RWPE2 (cell line): ENCODE results near the gene EIF3A.
A peak's percentile ranks its signal among the peaks of the same experiment; 100 is the strongest.

Source experiments
- ATAC-seq: fragments of 200-7000 bp; cut with Tn5 transposase; 3 replicates; pipeline ENCODE4 v1.9.1; 2021; ENCODE audit warnings: low read depth
- DNase-seq: peaks from one replicate; pipeline ENCODE4 v3.0.0-alpha.2; 2020; ENCODE audit warnings: low spot score
- H3K27ac ChIP-seq: fragments of 450-650 bp; 2 replicates; pipeline ENCODE4 v1.5.1; 2017; ENCODE audit warnings: mild to moderate bottlenecking; ENCODE audit not compliant: poor library complexity, severe bottlenecking
- H3K27me3 ChIP-seq: fragments of 250-450 bp; sonication (Bioruptor Pico); 2 replicates; pipeline ENCODE4 v1.5.1; 2021; ENCODE audit warnings: mild to moderate bottlenecking, moderate library complexity; ENCODE audit not compliant: insufficient read depth, poor library complexity, severe bottlenecking
- H3K36me3 ChIP-seq: fragments of 250-450 bp; sonication (Bioruptor Pico); 2 replicates; pipeline ENCODE4 v1.5.1; 2020; ENCODE audit warnings: low read depth, mild to moderate bottlenecking, moderate library complexity
- H3K4me1 ChIP-seq: fragments of 250-450 bp; sonication (Bioruptor Pico); 2 replicates; pipeline ENCODE4 v1.5.1; 2021; ENCODE audit warnings: mild to moderate bottlenecking, moderate library complexity; ENCODE audit not compliant: insufficient read depth, poor library complexity, severe bottlenecking
- H3K4me3 ChIP-seq: fragments of 250-450 bp; sonication (Bioruptor Pico); 2 replicates; pipeline ENCODE4 v1.5.1; 2021; ENCODE audit warnings: mild to moderate bottlenecking, moderate library complexity; ENCODE audit not compliant: severe bottlenecking
- H3K9me3 ChIP-seq: fragments of 250-450 bp; sonication (Bioruptor Pico); 2 replicates; pipeline ENCODE4 v1.5.1; 2021; ENCODE audit warnings: mild to moderate bottlenecking, moderate library complexity; ENCODE audit not compliant: severe bottlenecking
- TF ChIP-seq, protein P1 (sequence below): fragments of 450-650 bp; IDR thresholded peaks from one replicate; pipeline ENCODE4 v1.5.1; 2017; ENCODE audit warnings: mild to moderate bottlenecking, moderate library complexity; ENCODE audit not compliant: poor library complexity, severe bottlenecking

Gene EIF3A

DNA sequence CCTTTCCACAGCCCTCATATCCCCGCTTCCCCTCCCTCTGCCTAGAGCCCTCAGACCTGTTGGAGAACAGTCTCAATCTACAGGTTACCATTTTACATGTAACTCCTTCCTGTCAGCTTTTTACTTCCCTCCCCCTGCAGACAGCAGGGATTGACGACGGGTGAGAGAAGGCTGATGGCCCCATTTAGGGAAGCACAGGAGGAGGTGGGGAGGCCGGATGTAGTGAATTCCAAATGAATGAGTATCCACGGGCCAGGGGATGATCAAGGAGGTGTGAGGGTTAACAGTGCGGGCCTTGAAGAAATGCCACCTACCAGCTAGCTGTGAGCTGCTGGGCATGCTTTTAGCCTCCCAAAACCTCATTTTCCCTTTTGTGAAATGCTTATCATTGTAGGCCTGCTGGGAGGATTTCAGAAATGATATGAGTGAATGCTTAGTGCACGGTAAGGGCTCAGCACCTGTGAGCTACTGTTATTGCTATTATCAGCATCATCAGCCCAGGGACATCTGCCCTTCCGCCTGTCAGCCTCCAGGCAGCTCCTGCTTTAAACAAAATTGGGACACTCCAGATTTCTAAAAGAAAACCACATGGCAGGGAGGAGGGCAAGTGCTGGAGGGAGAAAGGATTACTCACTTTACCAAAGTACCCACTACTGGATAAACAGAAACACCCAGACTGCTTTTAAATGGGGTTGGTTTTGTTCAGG lies 57.6 kb downstream of the EIF3A start:
- Histone ChIP-seq H3K27ac (peak overlapping the region; percentile 66), H3K9me3 (no peaks in the 10 kb centered on the region), H3K4me3 (no peak overlapping the region), H3K36me3 (no peaks in the 10 kb centered on the region), H3K4me1 (peaks cover 38% of the 10 kb centered on the region), H3K27me3 (no peaks in the 10 kb centered on the region)
- peak; percentile 79 for ATAC-seq
- TF ChIP-seq, protein P1, sequence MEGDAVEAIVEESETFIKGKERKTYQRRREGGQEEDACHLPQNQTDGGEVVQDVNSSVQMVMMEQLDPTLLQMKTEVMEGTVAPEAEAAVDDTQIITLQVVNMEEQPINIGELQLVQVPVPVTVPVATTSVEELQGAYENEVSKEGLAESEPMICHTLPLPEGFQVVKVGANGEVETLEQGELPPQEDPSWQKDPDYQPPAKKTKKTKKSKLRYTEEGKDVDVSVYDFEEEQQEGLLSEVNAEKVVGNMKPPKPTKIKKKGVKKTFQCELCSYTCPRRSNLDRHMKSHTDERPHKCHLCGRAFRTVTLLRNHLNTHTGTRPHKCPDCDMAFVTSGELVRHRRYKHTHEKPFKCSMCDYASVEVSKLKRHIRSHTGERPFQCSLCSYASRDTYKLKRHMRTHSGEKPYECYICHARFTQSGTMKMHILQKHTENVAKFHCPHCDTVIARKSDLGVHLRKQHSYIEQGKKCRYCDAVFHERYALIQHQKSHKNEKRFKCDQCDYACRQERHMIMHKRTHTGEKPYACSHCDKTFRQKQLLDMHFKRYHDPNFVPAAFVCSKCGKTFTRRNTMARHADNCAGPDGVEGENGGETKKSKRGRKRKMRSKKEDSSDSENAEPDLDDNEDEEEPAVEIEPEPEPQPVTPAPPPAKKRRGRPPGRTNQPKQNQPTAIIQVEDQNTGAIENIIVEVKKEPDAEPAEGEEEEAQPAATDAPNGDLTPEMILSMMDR: no peak
- DNase-seq: no peak

DNA sequence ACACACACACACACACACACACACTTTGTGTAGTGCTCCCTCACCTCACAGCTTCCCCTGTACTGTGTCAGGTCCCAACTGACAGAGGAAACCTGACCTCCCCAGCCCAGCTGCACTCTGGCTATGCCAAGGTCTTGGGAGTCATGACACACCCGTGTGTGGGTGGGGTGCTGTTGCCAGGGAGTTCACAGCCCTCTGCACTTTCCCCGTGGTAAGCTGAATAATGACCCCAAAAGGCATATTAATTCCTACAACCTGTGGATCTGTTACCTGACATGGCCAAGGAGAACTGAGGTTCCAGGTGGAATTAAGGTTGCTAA lies 60.0 kb downstream of the EIF3A start:
- peak; percentile 60 for ATAC-seq

DNA sequence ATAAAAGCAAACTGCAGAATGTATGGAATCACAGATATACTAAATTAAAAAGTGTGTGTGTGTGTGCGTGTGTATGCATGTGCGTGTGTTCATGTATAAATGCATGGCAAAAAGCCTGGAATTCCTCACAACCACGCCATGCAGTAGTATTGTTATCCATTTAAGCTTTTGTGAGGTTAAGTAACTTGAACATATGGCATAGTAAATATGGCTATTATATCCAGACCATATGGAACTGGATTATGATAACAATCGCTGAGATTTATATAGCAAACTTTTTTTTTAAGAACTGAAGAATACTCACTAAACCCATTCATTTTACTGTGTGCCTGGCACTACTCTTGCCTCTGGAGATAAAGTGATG lies 73.4 kb downstream of the EIF3A start:
- DNase-seq (no peak), ATAC-seq (peak; percentile 18)
- no peak overlapping the region for H3K4me3 ChIP-seq
- H3K4me1 ChIP-seq: peaks cover 37% of the 10 kb centered on the region
- no peaks in the 10 kb centered on the region for H3K9me3 ChIP-seq
- H3K27ac ChIP-seq: peak overlapping the region; percentile 47
- TF ChIP-seq, protein P1: no peak
- H3K36me3 ChIP-seq: no peaks in the 10 kb centered on the region
- no peaks in the 10 kb centered on the region for H3K27me3 ChIP-seq

More for the DNA sequence above, 60.0 kb downstream of the EIF3A start:
- Histone ChIP-seq H3K9me3 (no peaks in the 10 kb centered on the region), H3K36me3 (no peaks in the 10 kb centered on the region), H3K4me3 (no peak overlapping the region), H3K4me1 (peaks cover 36% of the 10 kb centered on the region), H3K27me3 (no peaks in the 10 kb centered on the region), H3K27ac (no peak overlapping the region)
- TF ChIP-seq, protein P1: no peak
- DNase-seq: no peak

DNA sequence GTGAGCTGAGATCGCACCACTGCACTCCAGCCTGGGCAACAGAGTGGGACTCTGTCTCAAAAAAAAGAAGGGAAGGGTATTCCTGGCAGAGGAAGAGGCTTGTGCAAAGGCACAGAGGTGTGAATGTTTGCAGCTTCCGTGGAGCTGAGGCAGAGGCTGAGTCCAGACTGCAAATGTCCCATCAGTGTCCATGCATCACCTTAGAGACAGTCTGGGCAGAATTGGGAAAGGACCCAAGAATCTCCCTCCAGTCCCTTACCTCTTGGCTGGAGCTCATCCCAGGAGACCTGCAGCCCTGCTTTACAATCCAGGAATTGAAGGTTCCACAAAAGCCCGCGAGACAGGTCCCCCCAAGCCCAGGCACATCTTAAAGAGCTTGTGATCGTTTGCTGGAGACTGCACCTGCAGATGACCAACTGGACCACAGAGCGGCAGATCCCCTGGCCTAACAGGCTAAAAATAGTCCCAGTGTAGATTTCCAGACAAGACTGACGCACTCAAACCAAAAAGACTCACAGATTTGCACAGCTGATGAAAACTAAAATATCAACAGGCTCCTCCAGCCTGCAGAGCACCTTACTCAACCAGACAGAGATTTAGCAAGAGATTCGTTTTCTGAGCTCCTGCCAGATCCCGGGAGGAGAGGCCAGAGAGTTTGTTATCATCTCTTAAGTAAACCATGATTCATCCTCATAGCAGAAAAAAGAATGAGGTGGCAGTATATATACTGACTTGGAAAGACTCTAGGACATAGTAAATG lies 74.0 kb downstream of the EIF3A start:
- peak; percentile 83 for DNase-seq
- H3K27ac ChIP-seq: peak overlapping the region; percentile 47
- peak; percentile 80 for ATAC-seq
- H3K27me3 ChIP-seq: no peaks in the 10 kb centered on the region
- H3K4me3 ChIP-seq: no peak overlapping the region
- no peaks in the 10 kb centered on the region for H3K36me3 ChIP-seq
- peaks cover 37% of the 10 kb centered on the region for H3K4me1 ChIP-seq
- H3K9me3 ChIP-seq: no peaks in the 10 kb centered on the region
- TF ChIP-seq, protein P1: no peak
